Activated T-cell treated with anti-CD3 and anti-CD28 coated beads, Interleukin-2, amount 50 U/mL, for 72 hours (primary cell): ENCODE results near the gene MATCAP1. TPM values are rescaled to one million over a fixed set of nuclear protein-coding genes. Genes with fewer than 3 reads are reported as not detected.

Experiments
- ATAC-seq, 2 donors: fragments of 150-1000 bp; cut with Tn5 transposase; replicated peaks in 1 of 2; 2 replicates each; pipeline ENCODE4 v1.10.0; 2021; ENCODE audit warnings: moderate library complexity in 2 of 2, mild to moderate bottlenecking in 1 of 2
- DNase-seq, 2 donors: peaks; one replicate each; pipeline ENCODE4 v3.0.0; 2021 to 2022; ENCODE audit warnings: mixed read lengths in 1 of 2
- H3K27ac Mint-ChIP-seq: one replicate; pipeline ENCODE4 v1.8.0; 2022; ENCODE audit warnings: mild to moderate bottlenecking, moderate library complexity, mixed read lengths
- H3K27me3 Mint-ChIP-seq: one replicate; pipeline ENCODE4 v1.8.0; 2022; ENCODE audit warnings: low read depth, mixed read lengths
- H3K36me3 Mint-ChIP-seq, 2 donors: one replicate each; pipeline ENCODE4 v1.8.0; 2022; ENCODE audit warnings: mixed read lengths in 2 of 2, mild to moderate bottlenecking in 1 of 2; ENCODE audit not compliant: insufficient read depth in 2 of 2
- H3K4me1 Mint-ChIP-seq: one replicate; pipeline ENCODE4 v1.8.0; 2022; ENCODE audit warnings: low read depth, mixed read lengths
- H3K4me3 Mint-ChIP-seq, 2 donors: one replicate each; pipeline ENCODE4 v1.8.0; 2022; ENCODE audit warnings: mild to moderate bottlenecking in 2 of 2, mixed read lengths in 2 of 2, moderate library complexity in 2 of 2
- H3K9me3 Mint-ChIP-seq, 2 donors: one replicate each; pipeline ENCODE4 v1.8.0; 2022; ENCODE audit warnings: mixed read lengths in 2 of 2
- total RNA-seq, 2 donors: library from RNA; stranded (reverse); gene quantifications; one replicate each; pipeline ENCODE4 v1.2.3, GENCODE V29; 2022

MATCAP1 gene
- total RNA-seq, 2 donors from 2014 or later, result 31.9 to 34.3 TPM

DNA sequence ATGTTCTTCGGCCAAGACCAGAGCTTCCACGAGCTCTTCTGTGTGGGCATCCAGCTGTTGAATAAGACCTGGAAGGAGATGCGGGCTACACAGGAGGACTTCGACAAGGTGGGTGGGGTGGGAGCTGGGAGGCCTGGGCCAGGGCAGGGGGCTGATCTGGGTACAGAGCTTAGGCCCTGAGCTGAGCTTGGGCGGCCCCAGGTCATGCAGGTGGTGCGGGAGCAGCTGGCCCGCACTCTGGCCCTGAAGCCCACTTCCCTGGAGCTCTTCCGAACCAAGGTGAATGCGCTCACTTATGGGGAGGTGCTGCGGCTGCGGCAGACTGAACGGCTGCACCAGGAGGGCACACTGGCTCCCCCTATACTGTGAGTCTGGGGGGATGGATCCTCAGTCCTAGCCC, 18.7 kb upstream of the MATCAP1 start:
- no peak overlapping the region for H3K4me3 Mint-ChIP-seq
- H3K9me3 Mint-ChIP-seq, result no peaks in the 10 kb centered on the region
- H3K36me3 Mint-ChIP-seq, result peaks cover 0 to 3% of the 10 kb centered on the region in 2 donors

DNA sequence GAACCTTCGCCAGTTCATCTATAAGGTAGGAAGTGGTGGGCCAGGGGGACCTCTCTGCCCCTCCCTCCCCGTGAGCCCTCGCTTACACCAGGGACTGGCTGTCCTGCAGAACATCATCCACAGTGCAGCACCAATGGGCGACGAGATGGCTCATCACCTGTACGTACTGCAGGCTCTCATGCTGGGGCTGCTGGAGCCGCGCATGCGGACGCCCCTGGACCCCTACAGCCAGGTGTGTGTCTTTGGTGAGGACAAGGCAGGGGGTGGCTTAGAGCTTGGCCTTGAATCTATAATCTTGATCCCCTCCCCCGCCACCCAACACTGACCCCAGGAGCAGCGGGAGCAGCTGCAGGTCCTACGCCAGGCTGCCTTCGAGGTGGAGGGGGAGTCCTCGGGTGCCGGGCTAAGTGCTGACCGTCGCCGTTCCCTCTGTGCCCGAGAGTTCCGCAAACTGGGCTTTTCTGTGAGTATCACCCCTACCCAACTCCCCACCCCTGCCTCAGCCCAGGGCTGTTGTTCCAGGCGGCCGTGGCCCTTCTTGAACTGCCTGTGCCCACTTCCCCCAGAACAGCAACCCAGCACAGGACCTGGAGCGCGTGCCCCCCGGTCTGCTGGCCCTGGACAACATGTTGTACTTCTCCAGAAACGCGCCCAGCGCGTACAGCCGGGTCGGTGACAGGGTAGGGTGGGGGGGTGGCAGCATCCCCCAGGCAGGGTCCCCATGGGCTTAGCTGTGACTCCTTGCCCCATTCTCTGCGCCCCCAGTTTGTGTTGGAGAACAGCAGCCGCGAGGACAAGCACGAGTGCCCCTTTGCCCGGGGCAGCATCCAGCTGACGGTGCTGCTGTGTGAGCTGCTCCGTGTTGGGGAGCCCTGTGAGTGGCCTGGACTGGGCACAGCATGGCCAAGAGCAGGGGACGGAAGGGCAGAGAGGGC, 17.9 kb upstream of the MATCAP1 start:
- no peaks in the 10 kb centered on the region for H3K27me3 Mint-ChIP-seq
- H3K9me3 Mint-ChIP-seq, result no peaks in the 10 kb centered on the region
- no peak for ATAC-seq
- peaks cover 9% of the 10 kb centered on the region for H3K4me1 Mint-ChIP-seq
- H3K36me3 Mint-ChIP-seq, result peaks cover 1 to 8% of the 10 kb centered on the region in 2 donors
- no peak overlapping the region for H3K27ac Mint-ChIP-seq
- no peak overlapping the region for H3K4me3 Mint-ChIP-seq
- no peak for DNase-seq

More for the DNA sequence above, 18.7 kb upstream of the MATCAP1 start:
- H3K4me1 Mint-ChIP-seq, result peaks cover 4% of the 10 kb centered on the region
- H3K27ac Mint-ChIP-seq, result no peak overlapping the region
- ATAC-seq, result no peak
- no peaks in the 10 kb centered on the region for H3K27me3 Mint-ChIP-seq
- DNase-seq, result no peak

DNA sequence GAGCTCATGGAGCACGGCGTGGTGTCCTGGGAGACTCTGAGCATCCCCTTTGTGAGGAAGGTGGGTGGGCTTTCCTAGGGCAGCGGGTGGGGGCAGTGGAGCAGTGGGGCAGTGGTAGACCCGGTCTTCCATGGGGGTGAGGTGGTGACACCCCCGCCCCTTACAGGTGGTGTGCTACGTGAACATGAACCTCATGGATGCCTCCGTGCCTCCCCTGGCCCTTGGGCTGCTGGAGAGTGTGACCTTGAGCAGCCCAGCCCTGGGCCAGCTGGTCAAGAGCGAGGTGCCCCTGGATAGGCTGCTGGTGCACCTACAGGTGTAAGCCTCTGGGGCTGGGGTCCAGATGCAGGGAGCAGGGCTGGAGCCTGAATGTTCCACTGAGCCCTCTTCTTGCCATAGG, 16.7 kb upstream of the MATCAP1 start:
- peaks cover 17% of the 10 kb centered on the region for H3K4me1 Mint-ChIP-seq
- no peaks in the 10 kb centered on the region for H3K27me3 Mint-ChIP-seq
- no peak overlapping the region for H3K4me3 Mint-ChIP-seq
- ATAC-seq, result no peak
- no peak overlapping the region for H3K27ac Mint-ChIP-seq
- H3K36me3 Mint-ChIP-seq, result peaks cover 6 to 17% of the 10 kb centered on the region in 2 donors
- H3K9me3 Mint-ChIP-seq, result no peaks in the 10 kb centered on the region
- DNase-seq, result no peak

DNA sequence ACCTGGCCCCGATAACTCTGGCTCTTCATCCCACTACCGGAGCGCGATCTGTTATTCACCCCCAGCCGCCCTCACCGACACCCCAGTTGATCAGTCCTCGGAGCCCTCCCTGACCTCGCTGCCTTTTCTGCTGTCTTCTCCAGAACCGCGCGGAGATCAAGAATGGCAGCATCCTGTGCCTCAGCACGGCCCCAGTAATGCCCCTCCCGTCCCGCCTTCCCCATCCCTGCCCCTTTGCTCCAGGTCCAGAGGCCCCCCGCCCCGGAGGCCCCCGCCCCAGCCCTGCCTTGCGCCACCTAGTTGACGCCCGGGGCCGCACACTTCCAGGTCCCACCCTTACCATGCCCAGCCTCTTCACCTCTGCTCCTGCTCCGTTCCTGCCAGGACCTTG, 16.0 kb upstream of the MATCAP1 start:
- H3K4me3 Mint-ChIP-seq, result no peak overlapping the region
- H3K27ac Mint-ChIP-seq, result no peak overlapping the region
- peaks cover 6 to 20% of the 10 kb centered on the region in 2 donors for H3K36me3 Mint-ChIP-seq
- ATAC-seq (no peak), DNase-seq (no peak)
- peaks cover 20% of the 10 kb centered on the region for H3K4me1 Mint-ChIP-seq
- no peaks in the 10 kb centered on the region for H3K9me3 Mint-ChIP-seq
- no peaks in the 10 kb centered on the region for H3K27me3 Mint-ChIP-seq

DNA sequence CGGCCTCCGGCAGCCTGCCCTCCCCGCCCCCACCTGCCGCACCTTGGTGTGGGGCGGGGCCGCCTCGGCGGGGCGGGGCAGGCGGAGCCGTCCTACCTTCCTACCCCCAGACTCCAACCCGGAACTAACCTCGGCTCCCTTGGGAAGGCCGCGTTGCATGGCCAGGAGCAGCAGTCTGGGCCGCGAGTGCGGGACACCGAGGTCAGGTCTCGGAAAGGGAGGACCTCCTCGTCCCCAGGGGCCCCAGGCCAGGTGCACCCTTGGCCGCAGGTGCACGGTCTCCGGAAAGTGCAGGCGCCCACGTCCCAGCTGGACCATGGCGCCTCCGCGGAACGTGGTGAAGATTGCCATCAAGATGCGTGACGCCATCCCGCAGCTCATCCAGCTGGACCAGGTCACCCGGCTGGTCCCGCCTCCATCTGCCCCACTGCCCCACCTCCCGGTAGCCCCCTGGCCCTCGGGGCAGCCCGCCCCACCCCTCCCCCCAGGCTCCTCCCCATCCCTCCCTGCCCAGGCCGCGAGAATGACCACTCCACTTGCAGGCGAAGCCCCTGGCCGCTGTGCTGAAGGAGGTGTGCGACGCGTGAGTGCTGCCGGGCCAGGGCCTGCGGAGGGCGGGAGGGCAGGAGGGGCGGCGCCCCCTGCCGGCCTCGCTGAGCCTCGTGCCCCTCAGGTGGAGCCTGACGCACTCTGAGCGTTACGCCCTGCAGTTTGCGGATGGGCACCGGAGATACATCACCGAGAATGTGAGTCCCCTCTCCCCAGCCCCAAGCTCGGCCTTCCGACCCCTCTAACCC, 15.4 kb upstream of the MATCAP1 start, which contains the start of gene ELMO3:
ELMO3 (plus strand) TSS at position 121 of the 797 bp plus-strand sequence; CDS start at position 317, 196 bp downstream.
- H3K27ac Mint-ChIP-seq, result no peak within 1 kb of the TSS
- H3K36me3 Mint-ChIP-seq, result peaks cover 6 to 21% of the 10 kb centered on the region in 2 donors
- H3K4me3 Mint-ChIP-seq, result no peak within 1 kb of the TSS

DNA sequence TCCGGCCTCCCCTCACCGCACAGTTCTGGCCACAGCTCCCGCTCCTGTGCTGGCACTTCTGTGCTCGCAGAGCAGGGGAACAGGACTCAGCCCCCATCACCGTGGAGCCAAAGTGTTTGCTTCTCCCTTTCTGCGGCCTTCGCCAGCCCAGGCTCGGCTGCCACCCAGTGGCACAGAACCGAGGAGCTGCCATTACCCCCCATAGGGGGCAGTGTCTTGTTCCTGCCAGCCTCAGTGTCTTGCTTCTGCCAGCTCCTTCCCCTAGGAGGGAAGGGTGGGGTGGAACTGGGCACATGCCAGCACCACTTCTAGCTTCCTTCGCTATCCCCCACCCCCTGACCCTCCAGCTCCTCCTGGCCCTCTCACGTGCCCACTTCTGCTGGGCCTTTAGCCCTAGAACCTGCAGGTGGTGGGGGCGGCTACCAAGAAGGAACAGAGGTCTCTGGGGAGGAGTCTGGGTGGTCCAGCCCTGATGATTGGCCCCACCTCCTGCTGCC, 14.5 kb upstream of the MATCAP1 start:
- H3K4me1 Mint-ChIP-seq, result peaks cover 30% of the 10 kb centered on the region
- DNase-seq (no peak), ATAC-seq (peak; percentile 30 to 39)
- H3K36me3 Mint-ChIP-seq, result peaks cover 8 to 25% of the 10 kb centered on the region in 2 donors
- no peaks in the 10 kb centered on the region for H3K27me3 Mint-ChIP-seq
- no peak overlapping the region for H3K27ac Mint-ChIP-seq
- H3K4me3 Mint-ChIP-seq, result no peak overlapping the region
- H3K9me3 Mint-ChIP-seq, result no peaks in the 10 kb centered on the region

More for the DNA sequence above, 15.4 kb upstream of the MATCAP1 start, which contains the start of gene ELMO3:
- DNase-seq, result no peak
- H3K4me1 Mint-ChIP-seq, result peaks cover 21% of the 10 kb centered on the region
- H3K27me3 Mint-ChIP-seq, result no peaks in the 10 kb centered on the region
- H3K9me3 Mint-ChIP-seq, result no peaks in the 10 kb centered on the region
- no peak for ATAC-seq

DNA sequence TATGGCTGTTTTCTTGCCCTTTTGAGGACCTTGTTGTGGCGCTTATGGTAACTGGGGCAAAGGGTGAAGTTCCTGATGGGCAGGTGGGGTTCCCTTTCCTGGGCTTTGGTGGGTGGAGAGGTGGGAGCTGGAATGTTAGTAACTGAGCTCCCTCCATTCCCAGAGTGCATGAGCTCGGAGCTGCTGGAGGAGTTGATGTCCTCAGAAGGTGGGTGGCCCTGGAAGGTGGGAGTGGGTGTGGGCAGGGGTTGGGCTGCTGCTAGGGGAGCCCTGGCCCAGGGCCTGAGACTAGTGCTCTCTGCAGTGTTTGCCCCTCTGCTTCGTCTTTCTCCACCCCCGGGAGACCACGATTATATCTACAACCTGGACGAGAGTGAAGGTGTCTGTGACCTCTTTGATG, 13.9 kb upstream of the MATCAP1 start:
- Mint-ChIP-seq H3K4me3 (no peak overlapping the region), H3K27ac (no peak overlapping the region), H3K36me3 (peaks cover 8 to 25% of the 10 kb centered on the region in 2 donors), H3K9me3 (no peaks in the 10 kb centered on the region), H3K4me1 (peaks cover 36% of the 10 kb centered on the region), H3K27me3 (no peaks in the 10 kb centered on the region)
- ATAC-seq (no peak), DNase-seq (no peak)

DNA sequence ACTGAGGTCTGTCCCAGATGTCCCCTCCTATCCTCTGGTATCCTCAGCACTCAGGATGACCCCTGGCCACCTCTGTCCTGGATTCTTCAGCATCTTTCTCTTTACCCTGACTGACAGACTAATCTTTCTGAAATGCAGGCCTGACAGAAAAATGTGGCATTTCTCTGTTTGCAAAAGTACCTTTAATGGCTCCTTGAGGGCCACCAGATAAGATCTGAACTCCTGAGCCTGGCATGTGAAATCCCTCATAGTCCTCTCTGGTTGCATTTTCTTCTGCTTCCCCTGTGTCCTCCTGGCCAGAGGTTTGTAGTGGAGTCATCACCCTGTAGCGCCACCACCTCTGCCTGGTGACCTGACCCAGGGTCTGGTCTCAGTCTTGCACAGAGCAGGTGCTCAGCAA, 13.1 kb upstream of the MATCAP1 start:
- DNase-seq (no peak), ATAC-seq (no peak)
- Mint-ChIP-seq H3K27me3 (no peaks in the 10 kb centered on the region), H3K4me1 (peaks cover 40% of the 10 kb centered on the region), H3K36me3 (peaks cover 8 to 26% of the 10 kb centered on the region in 2 donors), H3K9me3 (no peaks in the 10 kb centered on the region), H3K27ac (no peak overlapping the region), H3K4me3 (no peak overlapping the region)

DNA sequence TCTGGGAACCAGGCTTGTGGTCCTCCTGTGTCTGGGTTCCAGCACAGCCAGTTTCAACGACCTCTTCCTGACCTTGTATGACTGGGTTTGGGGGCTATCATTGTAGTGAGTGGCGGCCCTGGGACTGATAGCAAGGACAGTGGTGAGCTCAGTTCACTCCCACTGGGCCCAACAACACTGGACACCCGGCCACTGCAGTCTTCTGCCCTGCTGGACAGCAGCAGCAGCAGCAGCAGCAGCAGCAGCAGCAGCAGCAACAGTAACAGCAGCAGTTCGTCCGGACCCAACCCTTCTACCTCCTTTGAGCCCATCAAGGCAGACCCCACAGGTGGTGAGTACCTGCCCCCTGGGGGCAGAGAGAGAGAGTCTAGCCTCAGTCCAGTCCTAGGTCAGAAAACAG, 11.9 kb upstream of the MATCAP1 start:
- Mint-ChIP-seq H3K27ac (peak overlapping the region; percentile 76), H3K9me3 (no peaks in the 10 kb centered on the region), H3K4me3 (no peak overlapping the region), H3K27me3 (no peaks in the 10 kb centered on the region), H3K36me3 (peaks cover 8 to 26% of the 10 kb centered on the region in 2 donors), H3K4me1 (peaks cover 50% of the 10 kb centered on the region)
- no peak for ATAC-seq
- DNase-seq, result no peak

DNA sequence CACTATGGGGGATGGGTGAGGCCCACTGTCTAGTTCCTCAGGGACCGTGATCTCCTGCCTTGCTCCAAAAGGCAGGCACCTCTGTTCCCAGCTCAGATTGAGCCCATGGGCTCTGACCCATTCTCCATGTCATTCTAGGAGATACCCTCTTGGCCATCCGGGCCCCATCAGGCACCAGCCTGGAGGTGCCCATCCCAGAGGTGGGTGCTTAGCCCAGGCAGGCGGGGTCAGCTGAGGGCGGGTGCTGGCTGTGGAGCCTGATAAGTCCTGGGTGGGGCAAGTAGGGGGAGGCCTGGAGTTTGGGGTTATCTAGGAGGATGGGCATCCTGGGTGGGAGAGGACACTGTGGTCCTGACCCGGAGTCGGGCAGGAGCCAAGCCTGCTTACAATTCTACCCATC, 10.5 kb upstream of the MATCAP1 start:
- peak overlapping the region; percentile 79 to 91 for H3K4me3 Mint-ChIP-seq
- peaks cover 50% of the 10 kb centered on the region for H3K4me1 Mint-ChIP-seq
- no peak for DNase-seq
- no peaks in the 10 kb centered on the region for H3K27me3 Mint-ChIP-seq
- no peaks in the 10 kb centered on the region for H3K9me3 Mint-ChIP-seq
- H3K36me3 Mint-ChIP-seq, result peaks cover 8 to 25% of the 10 kb centered on the region in 2 donors
- ATAC-seq, result no peak
- H3K27ac Mint-ChIP-seq, result peak overlapping the region; percentile 47

DNA sequence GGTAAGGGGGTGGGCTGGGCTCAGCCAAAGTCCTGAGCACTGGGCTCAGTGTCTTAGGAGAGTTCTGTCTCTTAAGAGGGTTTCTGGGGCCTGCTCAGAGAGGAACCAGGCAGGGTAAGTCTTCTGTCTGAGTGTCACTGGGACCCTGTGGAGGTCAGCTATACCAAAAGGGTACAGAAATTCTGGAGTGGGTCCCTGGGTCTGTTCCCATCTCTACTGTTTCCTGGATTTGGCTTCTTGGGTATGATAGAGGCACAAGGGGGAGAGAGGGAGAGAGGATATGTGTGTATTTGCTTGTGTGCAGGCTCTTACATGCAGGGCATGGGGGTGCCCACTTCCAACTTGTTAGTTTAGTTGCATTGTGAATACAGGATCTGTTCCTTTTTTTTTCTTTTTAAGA, 9.8 kb upstream of the MATCAP1 start:
- Mint-ChIP-seq H3K36me3 (peaks cover 8 to 24% of the 10 kb centered on the region in 2 donors), H3K9me3 (no peaks in the 10 kb centered on the region), H3K27ac (peak overlapping the region; percentile 47), H3K27me3 (no peaks in the 10 kb centered on the region), H3K4me3 (peak overlapping the region; percentile 79 to 91), H3K4me1 (peaks cover 50% of the 10 kb centered on the region)
- DNase-seq (no peak), ATAC-seq (no peak)

DNA sequence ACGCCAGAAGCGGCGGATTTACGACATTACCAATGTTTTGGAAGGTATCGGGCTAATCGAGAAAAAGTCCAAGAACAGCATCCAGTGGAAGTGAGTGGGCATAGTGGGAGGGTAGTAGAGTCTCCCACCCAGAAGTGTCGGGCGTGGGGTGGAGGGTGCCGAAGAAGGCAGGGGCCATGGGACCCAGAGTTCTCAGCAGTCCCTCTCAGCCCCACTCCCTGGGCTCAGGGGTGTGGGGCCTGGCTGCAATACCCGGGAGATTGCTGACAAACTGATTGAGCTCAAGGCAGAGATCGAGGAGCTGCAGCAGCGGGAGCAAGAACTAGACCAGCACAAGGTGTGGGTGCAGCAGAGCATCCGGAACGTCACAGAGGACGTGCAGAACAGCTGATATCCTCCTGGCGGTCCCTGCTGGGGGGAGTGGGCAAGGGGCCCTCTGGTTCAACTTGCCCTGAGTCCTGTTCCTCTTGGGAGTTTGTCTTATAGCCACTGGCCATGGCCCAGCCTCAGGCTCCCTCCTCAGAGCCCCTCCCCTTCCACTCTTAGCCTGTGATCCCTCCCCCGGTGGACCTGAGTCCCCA, 9.1 kb upstream of the MATCAP1 start:
- DNase-seq, result no peak
- H3K4me1 Mint-ChIP-seq, result peaks cover 47% of the 10 kb centered on the region
- no peaks in the 10 kb centered on the region for H3K27me3 Mint-ChIP-seq
- H3K4me3 Mint-ChIP-seq, result peak overlapping the region; percentile 79 to 91
- no peaks in the 10 kb centered on the region for H3K9me3 Mint-ChIP-seq
- peaks cover 8 to 23% of the 10 kb centered on the region in 2 donors for H3K36me3 Mint-ChIP-seq
- no peak for ATAC-seq
- peak overlapping the region; percentile 56 for H3K27ac Mint-ChIP-seq
